HG02970 (cell line): ENCODE measurements around the gene CIC.
"Not testable (repeated sequence)": the region's sequence is repeated elsewhere in the genome, so short reads cannot be mapped to it uniquely, and the experiment has no call there.

Experiments
- ATAC-seq: cut with Tn5 transposase; IDR thresholded peaks from one replicate; pipeline ENCODE4 v1.9.1; 2021; ENCODE audit warnings: mild to moderate bottlenecking, moderate library complexity, moderate number of reproducible peaks; ENCODE audit not compliant: unreplicated experiment, low FRiP score

CIC gene

GRCh38 chr19:42325896-42326771 is 57.1 kb downstream of the CIC start:
- no peak for ATAC-seq

GRCh38 chr19:42326969-42327368 is 57.9 kb downstream of the CIC start:
- ATAC-seq = no peak

- ATAC-seq = no peak
Measured at GRCh38 chr19:42327381-42327780, 58.3 kb downstream of the CIC start.

- no peak for ATAC-seq
Measured at GRCh38 chr19:42328106-42328505, 59.1 kb downstream of the CIC start.

- no peak for ATAC-seq
Measured at GRCh38 chr19:42328854-42329253, 59.8 kb downstream of the CIC start.

GRCh38 chr19:42330241-42330711 is 61.2 kb downstream of the CIC start:
- ATAC-seq = no peak

- not testable (repeated sequence) for ATAC-seq
Measured at GRCh38 chr19:42331333-42331732, 62.3 kb downstream of the CIC start.

- ATAC-seq = no peak
Measured at GRCh38 chr19:42332059-42332458, 63.0 kb downstream of the CIC start.

- no peak for ATAC-seq
Measured at GRCh38 chr19:42333018-42333417, 64.0 kb downstream of the CIC start.

GRCh38 chr19:42333975-42334696 is 65.1 kb downstream of the CIC start:
- no peak for ATAC-seq

GRCh38 chr19:42334697-42335373 is 65.8 kb downstream of the CIC start:
- ATAC-seq = no peak

- ATAC-seq = no peak
Measured at GRCh38 chr19:42335374-42335936, 66.4 kb downstream of the CIC start.

GRCh38 chr19:42335971-42336370 is 66.9 kb downstream of the CIC start:
- no peak for ATAC-seq

GRCh38 chr19:42339126-42339860 is 70.2 kb downstream of the CIC start:
- ATAC-seq = not testable (repeated sequence)

- ATAC-seq = not testable (repeated sequence)
Measured at GRCh38 chr19:42339922-42340321, 70.9 kb downstream of the CIC start.

- ATAC-seq = no peak
Measured at GRCh38 chr19:42343344-42344110, 74.5 kb downstream of the CIC start.

- no peak for ATAC-seq
Measured at GRCh38 chr19:42344336-42344893, 75.4 kb downstream of the CIC start.
